T-cell (primary cell): ENCODE measurements around the gene SIGMAR1. TPM values are rescaled to one million over a fixed set of nuclear protein-coding genes. Genes with fewer than 3 reads are reported as not detected.

Experiments used
- ATAC-seq, 4 experiments: fragments of 200-7000 bp in 3 of 4; fragments of 150-1000 bp in 1 of 4; cut with Tn5 transposase; replicated peaks in 1 of 4; 1 replicate in 3 of 4; 2 replicates in 1 of 4; pipeline ENCODE4 v1.10.0; 2021; ENCODE audit warnings: moderate library complexity in 3 of 4, mild to moderate bottlenecking in 2 of 4, moderate number of reproducible peaks in 1 of 4
- CTCF ChIA-PET, 2 donors: fragments of 300-600 bp; sonication (Branson Sonifier 250); formaldehyde crosslinking; loops; one replicate each; lab custom pipeline; 2022; ENCODE audit warnings: antibody characterized with exemption in 2 of 2; lab: Charles Lee
- POLR2A ChIA-PET, 2 donors: fragments of 300-600 bp; sonication (Branson Sonifier 250); formaldehyde crosslinking; loops; one replicate each; lab custom pipeline; 2022; ENCODE audit warnings: antibody characterized with exemption in 2 of 2; lab: Charles Lee
- DNase-seq, 35 experiments: peaks; one replicate each; pipeline versions ENCODE4 v3.0.0 to v3.0.0-alpha.2; 2013 to 2023
- H3K27ac ChIP-seq: one replicate; pipeline ENCODE4 v1.5.1; 2013; ENCODE audit warnings: low read length
- H3K27me3 ChIP-seq, 2 experiments: replicated peaks in 1 of 2; 1 replicate in 1 of 2; 2 replicates in 1 of 2; pipeline versions ENCODE4 v1.6.1 to v1.7.0; 2013; ENCODE audit warnings: low read length in 1 of 2, mixed read lengths in 1 of 2; ENCODE audit not compliant: control insufficient read depth in 2 of 2, insufficient read depth in 2 of 2; ENCODE audit errors: extremely low read depth in 1 of 2
- H3K36me3 ChIP-seq, 2 donors: 1 replicate in 1 of 2; 2 replicates in 1 of 2; pipeline versions ENCODE4 v1.6.1 to v1.7.0; 2013; ENCODE audit warnings: low read length in 1 of 2; ENCODE audit not compliant: control insufficient read depth in 2 of 2, insufficient read depth in 1 of 2; ENCODE audit errors: extremely low read depth in 1 of 2
- H3K4me1 ChIP-seq, 2 experiments: 1 replicate in 1 of 2; 2 replicates in 1 of 2; pipeline versions ENCODE4 v1.6.1 to v1.7.0; 2013; ENCODE audit warnings: low read length in 2 of 2, mixed read lengths in 1 of 2; ENCODE audit not compliant: insufficient read depth in 2 of 2, control insufficient read depth in 1 of 2; ENCODE audit errors: extremely low read depth in 1 of 2
- H3K4me3 ChIP-seq, 2 donors: 1 replicate in 1 of 2; 2 replicates in 1 of 2; pipeline versions ENCODE4 v1.5.1 to v1.7.0; 2013; ENCODE audit warnings: mild to moderate bottlenecking in 2 of 2, low read length in 1 of 2, moderate library complexity in 1 of 2; ENCODE audit not compliant: control insufficient read depth in 1 of 2; ENCODE audit errors: extremely low read depth in 1 of 2
- H3K9me3 ChIP-seq: 2 replicates; pipeline ENCODE4 v1.7.0; 2013
- H3K27ac Mint-ChIP-seq, 2 donors: one replicate each; pipeline ENCODE4 v1.8.0; 2020 to 2021; ENCODE audit warnings: mild to moderate bottlenecking in 2 of 2, mixed read lengths in 2 of 2
- H3K27me3 Mint-ChIP-seq, 2 donors: one replicate each; pipeline ENCODE4 v1.8.0; 2021 to 2022; ENCODE audit warnings: mixed read lengths in 2 of 2
- H3K36me3 Mint-ChIP-seq: one replicate; pipeline ENCODE4 v1.8.0; 2021; ENCODE audit warnings: mixed read lengths
- H3K4me1 Mint-ChIP-seq, 3 donors: one replicate each; pipeline ENCODE4 v1.8.0; 2020 to 2022; ENCODE audit warnings: mixed read lengths in 3 of 3, mild to moderate bottlenecking in 1 of 3
- H3K4me3 Mint-ChIP-seq, 3 donors: one replicate each; pipeline ENCODE4 v1.8.0; 2020 to 2022; ENCODE audit warnings: mild to moderate bottlenecking in 3 of 3, mixed read lengths in 3 of 3, moderate library complexity in 3 of 3
- H3K9me3 Mint-ChIP-seq, 3 donors: one replicate each; pipeline ENCODE4 v1.8.0; 2020 to 2022; ENCODE audit warnings: mixed read lengths in 3 of 3
- WGBS: methylation state at CpG from one replicate; pipeline ENCODE4 v1.1.5; 2013; ENCODE audit warnings: missing lambda C conversion rate; ENCODE audit not compliant: insufficient coverage; 5-methylcytosine and 5-hydroxymethylcytosine counted together
- total RNA-seq, 35 experiments: library from RNA in 6 of 35; stranded (reverse) in 6 of 35; fragments of 120-200 nt in 1 of 35; gene quantifications; one replicate each; pipeline versions ENCODE4 v1.2.1 to v1.2.4 and lab custom pipeline; 2013 to 2026

SIGMAR1 gene
- total RNA-seq, 5 donors from 2014 or later (not counting 1 experiment from before 2014, with no cell fraction given): 27.7 to 65.9 (median 60.9) TPM

DNA sequence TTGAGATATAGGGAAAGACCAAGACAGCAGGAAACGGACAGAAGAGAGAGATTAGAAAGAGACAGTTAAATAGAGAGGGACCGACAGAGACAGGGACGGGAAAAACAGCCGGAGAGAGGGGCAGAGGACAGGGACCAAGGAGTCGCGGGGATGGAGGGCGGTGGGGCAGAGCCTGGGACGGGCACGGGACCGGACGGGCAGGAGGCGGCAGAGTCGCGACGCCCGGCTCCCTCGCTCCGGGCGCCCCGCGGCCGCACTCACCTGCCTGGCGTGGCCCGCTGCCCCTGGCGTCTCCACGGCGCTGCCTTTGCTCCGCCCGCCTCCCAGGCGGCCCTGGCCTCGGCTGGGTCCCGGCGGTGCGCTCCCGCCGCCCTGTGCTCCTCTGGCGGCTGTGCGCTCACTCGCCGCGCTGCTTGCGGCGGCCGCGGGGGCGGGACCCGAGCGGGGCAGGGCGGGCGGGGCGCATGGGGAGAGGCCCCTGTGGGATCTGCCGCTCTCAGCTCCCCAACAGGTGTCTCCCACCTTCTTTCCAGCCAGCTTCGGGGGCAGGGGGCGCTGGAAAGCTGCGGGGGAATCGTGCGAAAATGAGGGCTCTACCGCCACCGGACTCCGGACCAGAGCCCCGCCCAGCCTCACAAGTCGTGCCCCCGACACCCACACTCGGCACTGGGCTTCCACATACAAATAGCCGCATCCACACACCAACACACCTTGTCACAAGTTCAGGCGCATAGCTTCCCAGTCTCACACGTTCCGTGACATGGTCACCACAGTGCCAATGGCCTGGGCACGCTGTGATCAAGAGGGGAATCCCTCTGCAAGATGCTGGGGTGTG, 8.7 kb downstream of the SIGMAR1 start, which contains the start of gene ARID3C:
Gene ARID3C (minus strand): TSS at position 411 of the 835 bp plus-strand sequence. CDS start 1,052 bp downstream, outside the sequence.
- Mint-ChIP-seq H3K4me1 (peaks cover 17 to 26% (median 22%) of the 10 kb centered on the region in 3 donors), H3K27ac (peak within 1 kb of the TSS in 1 of 2 donors; percentile 70), H3K27me3 (peaks cover 44 to 54% of the 10 kb centered on the region in 2 donors), H3K4me3 (peak within 1 kb of the TSS; percentile 71 to 84 (median 83)), H3K36me3 (no peaks in the 10 kb centered on the region), H3K9me3 (no peaks in the 10 kb centered on the region)
- Histone ChIP-seq H3K36me3 (no peaks in the 10 kb centered on the region), H3K9me3 (no peaks in the 10 kb centered on the region), H3K27me3 (peaks cover 19 to 65% of the 10 kb centered on the region in 2 experiments), H3K4me3 (peak within 1 kb of the TSS; percentile 37 to 64), H3K27ac (no peak within 1 kb of the TSS), H3K4me1 (peaks cover 4 to 32% of the 10 kb centered on the region in 2 experiments)
- ChIA-PET CTCF (interaction anchor here (0.6 to 1.5 kb wide), 3 partner anchors 8 to 503 kb away, joined by 3 to 4 read pairs (median 3); partner anchors contain the start of genes DCTN3 (in 1 of the 2) and UBAP1 (in 1 of the 2)), POLR2A (no interaction called here)
- 1% methylated on average over 61 of the region's 69 CpGs for WGBS
- DNase-seq: peak in 20 of 35 experiments; percentile 19 to 64 (median 35)
- peak; percentile 83 to 90 (median 87) for ATAC-seq

DNA sequence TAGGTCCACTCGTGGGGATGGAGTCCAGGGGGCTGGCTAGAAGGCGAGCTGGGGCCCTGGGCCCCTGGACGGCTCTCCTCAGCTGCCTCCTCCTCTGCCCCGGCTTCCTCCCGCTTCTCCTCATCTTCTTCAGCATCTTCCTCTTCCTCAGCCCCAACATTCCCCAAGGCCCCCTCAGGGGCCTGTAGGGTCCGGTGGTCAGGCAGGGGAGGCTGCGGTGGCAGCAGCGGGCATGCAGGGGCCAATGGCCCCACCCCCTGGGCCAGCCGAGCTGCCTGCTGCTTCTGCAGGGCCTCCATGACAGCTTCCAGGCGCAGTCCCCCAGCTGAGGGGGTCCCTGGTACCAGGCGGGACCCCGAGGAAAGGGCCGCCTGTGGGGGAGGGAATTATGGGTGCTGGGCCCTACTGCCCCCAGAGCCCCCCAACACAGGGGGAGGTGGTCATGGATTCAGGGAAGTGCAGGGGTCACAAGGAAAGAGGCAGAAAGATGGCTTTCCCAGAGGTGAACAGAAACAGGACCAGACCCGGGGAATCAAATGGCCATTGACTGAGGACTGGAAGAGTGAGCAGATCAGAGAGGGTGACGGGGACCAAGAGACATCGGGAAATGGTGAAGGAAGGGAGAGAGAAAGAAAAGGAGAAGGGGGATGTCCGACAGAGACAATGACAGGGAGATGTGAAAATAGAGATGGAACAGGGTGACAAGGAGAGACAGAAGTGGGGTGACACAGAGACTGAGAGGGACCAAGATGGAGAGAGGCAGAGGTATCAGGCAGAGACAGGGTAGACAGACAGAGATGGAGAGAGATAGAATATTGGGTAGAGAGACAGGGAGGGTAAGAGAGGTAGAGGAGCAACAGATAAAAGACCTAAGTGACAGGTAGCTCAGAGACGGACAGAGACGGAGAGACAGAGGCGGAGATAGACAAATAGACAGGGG, 9.6 kb downstream of the SIGMAR1 start:
- WGBS: 41% methylated on average over 15 of the region's 20 CpGs
- peak overlapping the region; percentile 70 to 84 (median 74) for H3K4me3 Mint-ChIP-seq
- peak in 3 of 4 experiments; percentile 6 to 15 (median 13) for ATAC-seq
- Histone ChIP-seq H3K36me3 (no peaks in the 10 kb centered on the region), H3K9me3 (no peaks in the 10 kb centered on the region), H3K27me3 (peaks cover 19 to 74% of the 10 kb centered on the region in 2 experiments), H3K27ac (no peak overlapping the region), H3K4me3 (no peak overlapping the region), H3K4me1 (peaks cover 4 to 39% of the 10 kb centered on the region in 2 experiments)
- H3K4me1 Mint-ChIP-seq: peaks cover 19 to 25% (median 24%) of the 10 kb centered on the region in 3 donors
- ChIA-PET POLR2A (no interaction called here), CTCF (no interaction called here)
- no peaks in the 10 kb centered on the region for H3K9me3 Mint-ChIP-seq
- no peaks in the 10 kb centered on the region for H3K36me3 Mint-ChIP-seq
- peaks cover 50 to 60% of the 10 kb centered on the region in 2 donors for H3K27me3 Mint-ChIP-seq
- no peak for DNase-seq
- peak overlapping the region in 1 of 2 donors; percentile 70 for H3K27ac Mint-ChIP-seq

DNA sequence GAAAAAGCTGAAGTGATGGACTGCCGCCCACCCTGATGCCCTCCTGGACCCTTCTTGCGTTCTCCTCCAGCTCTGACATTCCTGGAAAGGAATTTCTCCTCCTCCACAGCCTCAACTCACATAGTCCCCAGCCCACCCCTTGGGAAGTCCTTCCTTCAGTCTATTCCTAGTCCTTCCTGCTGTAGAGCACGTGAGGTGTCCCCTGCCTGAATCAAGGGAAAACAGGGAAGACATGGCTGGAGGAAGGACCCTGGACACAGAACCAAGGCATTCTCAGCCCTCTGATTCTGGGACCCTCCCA, 12.5 kb downstream of the SIGMAR1 start:
- H3K27ac Mint-ChIP-seq: no peak overlapping the region
- no peaks in the 10 kb centered on the region for H3K9me3 Mint-ChIP-seq
- Histone ChIP-seq H3K9me3 (no peaks in the 10 kb centered on the region), H3K4me1 (peaks cover 6 to 45% of the 10 kb centered on the region in 2 experiments), H3K27ac (no peak overlapping the region), H3K4me3 (no peak overlapping the region), H3K27me3 (peaks cover 17 to 85% of the 10 kb centered on the region in 2 experiments), H3K36me3 (no peaks in the 10 kb centered on the region)
- DNase-seq: no peak
- peaks cover 30 to 34% (median 34%) of the 10 kb centered on the region in 3 donors for H3K4me1 Mint-ChIP-seq
- ChIA-PET CTCF (interaction anchor here (0.6 to 1.9 kb wide), 3 partner anchors 9 to 638 kb away, joined by 3 to 7 read pairs (median 7); no protein-coding TSS in a partner anchor), POLR2A (no interaction called here)
- ATAC-seq: no peak
- H3K27me3 Mint-ChIP-seq: peaks cover 58 to 74% of the 10 kb centered on the region in 2 donors
- no peak overlapping the region for H3K4me3 Mint-ChIP-seq
- no peaks in the 10 kb centered on the region for H3K36me3 Mint-ChIP-seq
- 69% methylated on average over 3 of the region's 3 CpGs for WGBS

DNA sequence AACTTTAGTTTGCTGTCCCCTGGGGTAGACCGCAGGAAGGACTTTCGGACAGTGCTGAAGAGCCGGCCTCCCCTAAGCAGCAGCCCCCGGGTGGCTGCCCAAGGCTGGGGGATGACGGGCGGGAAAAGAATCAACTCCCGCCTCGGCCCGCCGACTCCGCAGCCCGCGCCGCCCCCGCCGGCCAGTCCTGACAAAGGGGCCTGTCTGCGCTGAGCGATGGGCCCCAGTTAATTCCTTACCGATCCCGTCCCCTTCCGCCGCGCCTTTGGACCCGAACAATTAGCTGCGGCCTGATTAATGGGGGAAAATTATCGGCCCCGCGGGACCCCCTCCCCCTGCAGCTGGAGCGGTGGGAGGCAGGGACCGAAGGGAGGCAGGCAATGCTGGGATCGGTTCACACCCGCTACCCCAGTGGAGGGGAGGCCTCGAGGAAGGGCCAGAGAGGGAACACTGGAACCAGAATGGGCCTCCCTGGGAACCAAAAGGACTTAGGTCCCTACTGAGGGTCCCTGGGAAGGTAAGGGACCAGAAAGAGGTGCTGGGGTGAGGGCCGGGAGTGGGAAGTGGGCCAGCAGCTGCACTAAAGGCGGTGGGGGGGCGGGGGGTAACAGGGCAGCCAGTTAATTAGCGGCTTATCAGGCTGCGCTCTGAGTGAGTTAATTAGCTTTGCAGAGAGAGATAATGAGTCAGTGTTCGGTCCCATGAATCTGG, 13.0 kb downstream of the SIGMAR1 start:
- DNase-seq (no peak), ATAC-seq (no peak)
- Mint-ChIP-seq H3K27ac (no peak overlapping the region), H3K36me3 (no peaks in the 10 kb centered on the region), H3K9me3 (no peaks in the 10 kb centered on the region), H3K4me1 (peaks cover 33 to 38% (median 37%) of the 10 kb centered on the region in 3 donors), H3K27me3 (peaks cover 53 to 69% of the 10 kb centered on the region in 2 donors), H3K4me3 (no peak overlapping the region)
- CTCF ChIA-PET: interaction anchor here (1.1 to 1.9 kb wide), 2 partner anchors 9 to 24 kb away, joined by 3 to 7 read pairs; no protein-coding TSS in a partner anchor
- POLR2A ChIA-PET: no interaction called here
- WGBS: 32% methylated on average over 39 of the region's 39 CpGs
- no peaks in the 10 kb centered on the region for H3K36me3 ChIP-seq
- H3K4me3 ChIP-seq: no peak overlapping the region
- peaks cover 16 to 80% of the 10 kb centered on the region in 2 experiments for H3K27me3 ChIP-seq
- peaks cover 6 to 48% of the 10 kb centered on the region in 2 experiments for H3K4me1 ChIP-seq
- no peaks in the 10 kb centered on the region for H3K9me3 ChIP-seq
- no peak overlapping the region for H3K27ac ChIP-seq

DNA sequence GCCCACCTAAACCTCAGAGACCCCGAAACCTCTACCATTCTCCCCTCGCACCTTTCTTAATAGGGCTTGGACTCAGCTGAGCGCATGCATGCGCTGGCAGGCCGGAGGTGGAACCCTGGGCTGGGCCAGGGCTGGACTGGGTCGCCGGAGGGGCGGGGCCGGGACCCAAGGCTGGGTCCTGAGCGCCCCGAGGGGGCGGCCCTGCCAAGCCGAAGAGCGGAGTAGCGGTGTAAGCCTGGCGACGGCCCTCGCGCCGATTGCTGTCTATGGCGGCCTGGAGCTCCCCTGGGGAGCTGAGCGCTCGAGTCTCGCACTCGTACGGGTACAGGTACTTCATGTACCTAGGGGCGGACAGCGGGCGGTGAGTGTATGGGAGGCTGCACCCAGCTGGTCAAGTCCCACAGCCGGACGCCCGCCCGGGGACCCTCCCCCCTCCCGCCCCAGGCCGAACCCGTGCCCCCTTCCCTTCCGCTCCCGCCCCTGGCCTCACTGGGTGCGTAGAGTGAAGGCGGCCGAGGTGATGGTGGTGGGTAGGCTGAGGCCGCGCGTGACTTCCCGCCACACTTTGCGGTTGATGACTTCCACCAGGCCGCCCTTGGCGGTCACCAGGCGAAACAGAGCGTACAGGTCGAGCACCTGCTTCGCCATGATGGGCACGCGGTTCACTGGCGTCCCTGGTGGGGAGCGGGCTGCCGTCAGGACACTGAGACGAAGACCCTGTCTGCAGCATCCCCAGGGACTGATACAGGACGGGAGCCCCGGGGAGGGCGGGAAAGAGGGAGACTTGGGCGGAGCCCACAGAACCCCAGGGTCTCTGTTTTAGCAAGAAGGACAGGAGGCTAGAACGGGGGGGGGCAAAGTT, 14.0 kb downstream of the SIGMAR1 start:
- ATAC-seq (no peak), DNase-seq (peak in 1 of 35 experiments; percentile 14)
- Histone ChIP-seq H3K27ac (no peak overlapping the region), H3K4me3 (peak overlapping the region in 1 of 2 donors; percentile 7), H3K9me3 (no peaks in the 10 kb centered on the region), H3K27me3 (peaks cover 12 to 72% of the 10 kb centered on the region in 2 experiments), H3K36me3 (no peaks in the 10 kb centered on the region), H3K4me1 (peaks cover 9 to 44% of the 10 kb centered on the region in 2 experiments)
- peaks cover 38 to 43% (median 38%) of the 10 kb centered on the region in 3 donors for H3K4me1 Mint-ChIP-seq
- CTCF ChIA-PET: interaction anchor here in 1 of 2 donors (0.6 to 0.8 kb wide), 2 partner anchors 12 to 107 kb away, joined by 3 read pairs; no protein-coding TSS in a partner anchor
- 14% methylated on average over 52 of the region's 63 CpGs for WGBS
- no peaks in the 10 kb centered on the region for H3K36me3 Mint-ChIP-seq
- no peaks in the 10 kb centered on the region for H3K9me3 Mint-ChIP-seq
- H3K27me3 Mint-ChIP-seq: peaks cover 46 to 63% of the 10 kb centered on the region in 2 donors
- POLR2A ChIA-PET: interaction anchor here in 1 of 2 donors (0.7 kb wide), 1 partner anchor 38 kb away, joined by 5 read pairs; no protein-coding TSS in a partner anchor
- H3K27ac Mint-ChIP-seq: no peak overlapping the region
- H3K4me3 Mint-ChIP-seq: peak overlapping the region in 2 of 3 donors; percentile 21 to 46
